Muscle of leg (tissue), 11 donors: ENCODE data around the gene NSD1. TPM values are rescaled to one million over a fixed set of nuclear protein-coding genes. Genes with fewer than 3 reads are reported as not detected.

Source experiments
- DNase-seq: peaks from one replicate; pipeline ENCODE4 v3.0.0; 2013
- H3K27ac ChIP-seq: one replicate; pipeline ENCODE4 v1.5.1; 2013; ENCODE audit warnings: mild to moderate bottlenecking, low read length, control low read depth
- H3K27me3 ChIP-seq: one replicate; pipeline ENCODE4 v1.6.1; 2013; ENCODE audit warnings: low read length; ENCODE audit not compliant: control insufficient read depth, insufficient read depth
- H3K36me3 ChIP-seq: one replicate; pipeline ENCODE4 v1.6.1; 2013; ENCODE audit warnings: low read length; ENCODE audit not compliant: control insufficient read depth, insufficient read depth
- H3K4me1 ChIP-seq: one replicate; pipeline ENCODE4 v1.6.1; 2013; ENCODE audit warnings: low read length; ENCODE audit not compliant: control insufficient read depth, insufficient read depth
- H3K4me3 ChIP-seq: one replicate; pipeline ENCODE4 v1.5.1; 2013; ENCODE audit warnings: low read length, control low read depth
- H3K9me3 ChIP-seq: replicated peaks from 2 replicates; pipeline ENCODE4 v1.6.1; 2013; ENCODE audit warnings: low read depth, low read length; ENCODE audit not compliant: control insufficient read depth
- WGBS: methylation state at CpG from one replicate; pipeline ENCODE4 v1.1.5; 2013; ENCODE audit warnings: missing lambda C conversion rate; ENCODE audit not compliant: insufficient coverage; 5-methylcytosine and 5-hydroxymethylcytosine counted together
- polyA plus RNA-seq, 8 donors: library from polyadenylated mRNA; unstranded; fragments of 120-200 nt; gene quantifications; one replicate each; pipeline versions ENCODE4 v1.2.1 to v1.2.3, GENCODE V29; 2013; ENCODE audit warnings: inconsistent platforms in 1 of 8, low replicate concordance in 1 of 8; ENCODE audit not compliant: insufficient read length in 8 of 8, insufficient read depth in 1 of 8
- total RNA-seq: library from RNA; stranded (reverse); fragments of 120-200 nt; gene quantifications from one replicate; pipeline ENCODE4 v1.2.4, GENCODE V29; 2013

The NSD1 gene
- total and polyA plus RNA-seq, 9 donors = 28.2 to 63.6 (median 43.6) TPM

DNA sequence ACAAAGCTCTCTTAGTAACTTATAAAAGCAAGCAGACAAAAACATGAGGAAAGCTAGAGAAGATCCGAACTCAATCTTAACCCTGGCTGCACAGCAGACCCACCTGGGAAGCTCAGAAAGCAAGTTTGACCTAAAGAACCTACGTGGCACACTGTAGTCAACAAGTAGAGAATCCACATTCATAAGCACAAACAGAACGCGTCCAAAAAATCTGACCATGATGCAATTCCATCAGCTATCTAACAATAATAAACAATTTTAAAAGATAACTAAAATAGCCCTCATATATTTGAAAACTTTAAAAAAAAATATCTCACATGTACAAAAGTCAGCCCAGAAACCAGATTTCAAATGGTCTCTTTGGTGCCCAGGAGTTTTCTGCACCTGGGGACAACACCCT is 213.2 kb downstream of the NSD1 start:
- peaks cover 31% of the 10 kb centered on the region for H3K36me3 ChIP-seq
- no peak overlapping the region for H3K27ac ChIP-seq
- no peak for DNase-seq
- no peaks in the 10 kb centered on the region for H3K9me3 ChIP-seq
- no peak overlapping the region for H3K4me3 ChIP-seq
- WGBS = 90% methylated on average over 2 of the region's 4 CpGs
- peaks cover 17% of the 10 kb centered on the region for H3K4me1 ChIP-seq
- H3K27me3 ChIP-seq = no peaks in the 10 kb centered on the region

DNA sequence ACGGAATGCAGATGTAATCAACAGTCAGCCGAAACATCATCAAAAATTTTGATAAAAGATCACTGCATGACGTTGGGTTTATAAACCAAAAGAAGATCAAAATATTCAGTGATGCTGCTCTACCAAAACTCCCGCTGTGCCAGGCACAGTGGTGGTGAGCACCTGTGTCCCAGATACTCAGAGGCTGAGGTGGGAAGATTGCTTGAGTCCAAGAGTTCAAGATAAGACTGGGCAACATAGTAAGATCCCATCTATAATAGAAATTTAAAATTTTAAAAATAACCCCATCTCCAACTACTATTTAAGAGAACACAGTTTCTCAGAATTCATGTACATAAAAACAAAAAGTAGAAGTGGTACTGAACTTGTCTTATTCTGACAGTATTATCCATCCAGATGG is 214.1 kb downstream of the NSD1 start:
- no CpG with 5 or more reads among the region's 4 CpGs for WGBS
- no peaks in the 10 kb centered on the region for H3K9me3 ChIP-seq
- DNase-seq = no peak
- peaks cover 21% of the 10 kb centered on the region for H3K4me1 ChIP-seq
- no peak overlapping the region for H3K4me3 ChIP-seq
- no peak overlapping the region for H3K27ac ChIP-seq
- H3K36me3 ChIP-seq = peaks cover 26% of the 10 kb centered on the region
- H3K27me3 ChIP-seq = no peaks in the 10 kb centered on the region

DNA sequence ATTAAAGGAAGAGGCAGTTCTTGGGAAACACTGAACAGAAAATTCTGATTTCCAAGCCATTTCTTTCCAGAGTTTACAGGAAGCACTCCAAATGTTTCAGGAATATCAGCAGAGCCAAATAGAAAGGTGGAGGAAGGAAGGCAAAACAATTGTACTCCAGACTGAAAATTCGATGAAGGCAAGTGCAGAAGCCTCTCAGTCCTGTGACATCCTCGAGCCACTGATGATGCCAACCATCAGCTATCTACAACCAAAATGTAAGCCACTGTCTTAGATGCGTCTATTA is 215.7 kb downstream of the NSD1 start:
- Histone ChIP-seq H3K4me3 (no peak overlapping the region), H3K27me3 (no peaks in the 10 kb centered on the region), H3K9me3 (no peaks in the 10 kb centered on the region), H3K27ac (no peak overlapping the region), H3K36me3 (peaks cover 22% of the 10 kb centered on the region), H3K4me1 (peaks cover 21% of the 10 kb centered on the region)
- no peak for DNase-seq
- WGBS = no CpG with 5 or more reads among the region's 3 CpGs

DNA sequence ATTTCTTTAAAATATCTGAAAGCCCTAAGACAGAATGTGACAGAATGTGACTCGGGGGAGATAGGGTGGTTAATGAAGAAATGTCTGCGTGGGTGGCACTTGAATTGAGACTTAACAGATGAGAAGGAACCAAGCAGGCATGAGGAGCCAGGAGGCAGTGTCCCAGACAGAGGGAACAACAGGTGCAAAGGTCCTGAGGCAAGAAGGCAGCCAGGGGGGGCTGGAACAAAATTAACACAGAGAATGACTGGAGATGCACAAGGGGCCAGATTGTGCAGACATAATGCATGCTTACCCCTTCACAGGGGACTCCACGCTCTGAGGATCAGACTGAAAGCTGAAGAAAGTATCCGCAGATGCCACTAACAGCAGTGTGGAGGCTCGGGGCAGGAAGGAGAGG is 216.2 kb downstream of the NSD1 start:
- DNase-seq = no peak
- no peak overlapping the region for H3K27ac ChIP-seq
- H3K4me3 ChIP-seq = no peak overlapping the region
- WGBS = 90% methylated on average over 5 of the region's 5 CpGs
- H3K27me3 ChIP-seq = no peaks in the 10 kb centered on the region
- no peaks in the 10 kb centered on the region for H3K9me3 ChIP-seq
- H3K4me1 ChIP-seq = peaks cover 21% of the 10 kb centered on the region
- H3K36me3 ChIP-seq = peaks cover 22% of the 10 kb centered on the region

Other genes with a start within 250 kb of the NSD1 start
- 0.75 TPM for gene HK3, start 234.4 kb upstream of the NSD1 start, total RNA-seq
- 1 to 10 TPM in 6 of 8 donors, under 1 TPM in 2; 0.49 to 1.9 (median 1.2) TPM for gene HK3, start 234.4 kb upstream of the NSD1 start, polyA plus RNA-seq
- gene UIMC1, start 127.0 kb upstream of the NSD1 start, total RNA-seq = 28.7 TPM
- gene UIMC1, start 127.0 kb upstream of the NSD1 start, polyA plus RNA-seq = 10 to 100 TPM; 23.1 to 31.1 (median 26.4) TPM
- 16.4 TPM for gene ZNF346, start 111.1 kb upstream of the NSD1 start, total RNA-seq
- 10 to 100 TPM; 12.4 to 17.1 (median 14.4) TPM for gene ZNF346, start 111.1 kb upstream of the NSD1 start, polyA plus RNA-seq
- gene FGFR4, start 46.9 kb upstream of the NSD1 start, total RNA-seq = 84.8 TPM
- gene FGFR4, start 46.9 kb upstream of the NSD1 start, polyA plus RNA-seq = 100 to 1,000 TPM; 123 to 237 (median 177) TPM
- gene RAB24, start 169.9 kb downstream of the NSD1 start, total RNA-seq = 15.1 TPM
- gene RAB24, start 169.9 kb downstream of the NSD1 start, polyA plus RNA-seq = 10 to 100 TPM; 20.3 to 31.9 (median 24.1) TPM
- gene PRELID1, start 170.0 kb downstream of the NSD1 start, total RNA-seq = 63.0 TPM
- gene PRELID1, start 170.0 kb downstream of the NSD1 start, polyA plus RNA-seq = 10 to 100 TPM; 75.0 to 94.0 (median 89.4) TPM
- gene MXD3, start 178.1 kb downstream of the NSD1 start, total RNA-seq = 18.0 TPM
- 10 to 100 TPM; 20.5 to 36.7 (median 24.9) TPM for gene MXD3, start 178.1 kb downstream of the NSD1 start, polyA plus RNA-seq
- 85.3 TPM for gene LMAN2, start 217.9 kb downstream of the NSD1 start, total RNA-seq
- gene LMAN2, start 217.9 kb downstream of the NSD1 start, polyA plus RNA-seq = 100 to 1,000 TPM in 1 of 8 donors, 10 to 100 TPM in 7; 77.9 to 102 (median 86.3) TPM
- 16.2 TPM for gene RGS14, start 224.2 kb downstream of the NSD1 start, total RNA-seq
- gene RGS14, start 224.2 kb downstream of the NSD1 start, polyA plus RNA-seq = 10 to 100 TPM; 10.4 to 17.2 (median 12.5) TPM